Jurkat, Clone E6-1 (cell line): ENCODE results near the gene TMEM174.

Experiments
- DNase-seq: peaks from one replicate; pipeline ENCODE4 v3.0.0-alpha.2; 2011; ENCODE audit warnings: low read depth, low spot score
- H3K4me3 ChIP-seq: 2 replicates; pipeline ENCODE4 v1.5.1; 2011; ENCODE audit warnings: mild to moderate bottlenecking, low read length, control low read depth, moderate library complexity

The TMEM174 gene

DNA sequence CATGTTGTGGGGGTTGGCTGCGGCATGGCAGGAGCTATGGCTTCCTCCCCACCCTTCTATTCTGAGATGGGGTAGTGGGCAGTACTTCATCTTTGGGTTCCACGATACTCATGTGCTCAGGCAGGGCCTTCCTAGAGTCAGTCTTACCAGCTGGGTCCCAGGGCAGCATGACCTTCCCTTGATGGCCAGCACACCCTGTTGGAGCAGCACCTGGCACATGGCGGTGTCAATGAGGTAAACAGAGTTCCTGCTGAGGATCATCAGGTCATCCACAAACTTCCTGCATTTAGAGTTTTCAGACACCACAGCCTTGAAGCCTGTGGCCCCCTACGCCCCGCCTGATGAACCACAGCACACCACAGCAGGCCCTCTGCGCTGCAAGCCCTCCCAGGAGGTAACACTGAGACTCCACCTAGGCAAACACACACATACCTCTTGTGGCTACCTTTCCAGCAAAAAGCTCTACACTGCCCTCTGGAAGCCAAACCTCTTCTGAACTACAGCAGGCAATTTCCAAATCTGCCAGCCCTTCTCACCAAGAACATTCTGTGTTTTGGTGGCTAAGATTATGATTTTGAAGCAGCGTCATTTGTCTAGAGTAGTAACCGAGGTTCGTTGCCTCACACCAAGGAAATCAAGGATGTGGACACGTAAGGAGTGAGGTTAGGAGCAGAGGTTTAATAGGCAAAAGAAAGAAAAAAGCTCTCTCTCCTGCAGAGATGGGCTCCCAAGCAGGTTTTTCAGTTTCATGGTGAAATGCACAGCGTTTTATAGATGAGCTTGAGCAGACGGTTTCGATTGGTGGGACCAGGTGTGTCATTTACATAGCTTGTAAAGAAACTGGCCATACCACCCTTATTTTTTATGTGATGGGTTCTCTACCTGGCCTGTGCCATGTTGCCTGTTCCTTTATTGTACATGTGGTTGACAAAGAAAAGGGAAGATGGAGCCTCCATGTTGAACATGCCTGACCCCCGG lies 20.3 kb upstream of the TMEM174 start:
- no peak for DNase-seq
- H3K4me3 ChIP-seq = no peak overlapping the region

DNA sequence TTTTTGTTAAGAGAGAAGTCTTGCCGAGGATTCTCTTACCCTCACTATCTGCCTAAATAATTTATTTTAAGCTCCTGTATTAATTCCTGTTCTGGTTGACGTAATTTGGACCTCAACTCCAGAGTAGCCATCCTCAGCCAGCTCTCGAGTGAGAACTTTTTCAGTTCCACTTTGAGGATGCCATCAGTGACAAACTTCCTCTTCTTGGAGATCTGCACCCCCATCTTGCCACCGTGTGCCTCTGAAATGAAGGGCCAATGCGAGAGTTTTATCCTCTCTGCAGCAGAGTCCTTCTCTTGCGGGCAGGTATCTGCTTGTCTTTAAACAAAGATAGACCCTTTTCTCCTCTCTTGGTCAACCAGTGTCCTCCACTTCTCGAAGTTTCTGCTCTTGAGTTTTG lies 19.5 kb upstream of the TMEM174 start:
- H3K4me3 ChIP-seq = no peak overlapping the region
- DNase-seq = no peak

DNA sequence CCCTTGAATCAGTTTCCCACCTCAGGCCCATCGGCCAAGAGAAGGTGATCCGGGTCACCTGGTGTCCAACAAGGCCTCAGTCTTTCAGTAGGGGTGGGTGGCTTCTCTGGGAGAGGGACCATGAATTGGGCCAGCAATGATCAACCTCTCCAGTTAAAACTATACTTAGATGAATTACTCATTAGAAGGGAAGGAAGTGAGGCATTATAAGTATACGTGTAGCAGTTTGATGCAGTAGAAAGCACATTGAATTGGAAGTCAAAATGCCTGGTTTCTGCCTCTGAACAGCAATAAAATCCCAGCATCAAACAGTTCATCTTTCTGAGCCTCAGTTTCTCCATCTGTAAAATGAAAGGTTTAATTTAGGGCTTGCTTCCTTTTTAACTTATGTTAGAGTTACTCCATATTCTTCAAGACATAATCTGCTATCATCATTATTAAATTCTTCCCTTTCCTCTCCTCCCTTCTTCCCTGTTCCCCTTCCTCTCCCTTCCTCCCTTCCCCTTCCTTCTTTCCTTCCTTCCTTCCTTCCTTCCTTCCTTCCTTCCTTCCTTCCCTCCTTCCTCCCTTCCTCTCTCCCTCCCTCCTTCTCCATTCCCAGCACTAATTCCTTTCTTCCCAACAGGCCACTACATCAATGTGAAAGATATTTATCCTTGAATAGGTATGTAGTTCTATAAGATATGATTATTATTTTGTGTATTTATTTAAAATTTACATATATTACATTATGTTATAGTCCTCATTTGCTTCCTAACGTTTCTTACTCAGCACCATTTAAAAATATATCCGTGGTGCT lies 18.6 kb upstream of the TMEM174 start:
- H3K4me3 ChIP-seq = no peak overlapping the region
- no peak for DNase-seq

DNA sequence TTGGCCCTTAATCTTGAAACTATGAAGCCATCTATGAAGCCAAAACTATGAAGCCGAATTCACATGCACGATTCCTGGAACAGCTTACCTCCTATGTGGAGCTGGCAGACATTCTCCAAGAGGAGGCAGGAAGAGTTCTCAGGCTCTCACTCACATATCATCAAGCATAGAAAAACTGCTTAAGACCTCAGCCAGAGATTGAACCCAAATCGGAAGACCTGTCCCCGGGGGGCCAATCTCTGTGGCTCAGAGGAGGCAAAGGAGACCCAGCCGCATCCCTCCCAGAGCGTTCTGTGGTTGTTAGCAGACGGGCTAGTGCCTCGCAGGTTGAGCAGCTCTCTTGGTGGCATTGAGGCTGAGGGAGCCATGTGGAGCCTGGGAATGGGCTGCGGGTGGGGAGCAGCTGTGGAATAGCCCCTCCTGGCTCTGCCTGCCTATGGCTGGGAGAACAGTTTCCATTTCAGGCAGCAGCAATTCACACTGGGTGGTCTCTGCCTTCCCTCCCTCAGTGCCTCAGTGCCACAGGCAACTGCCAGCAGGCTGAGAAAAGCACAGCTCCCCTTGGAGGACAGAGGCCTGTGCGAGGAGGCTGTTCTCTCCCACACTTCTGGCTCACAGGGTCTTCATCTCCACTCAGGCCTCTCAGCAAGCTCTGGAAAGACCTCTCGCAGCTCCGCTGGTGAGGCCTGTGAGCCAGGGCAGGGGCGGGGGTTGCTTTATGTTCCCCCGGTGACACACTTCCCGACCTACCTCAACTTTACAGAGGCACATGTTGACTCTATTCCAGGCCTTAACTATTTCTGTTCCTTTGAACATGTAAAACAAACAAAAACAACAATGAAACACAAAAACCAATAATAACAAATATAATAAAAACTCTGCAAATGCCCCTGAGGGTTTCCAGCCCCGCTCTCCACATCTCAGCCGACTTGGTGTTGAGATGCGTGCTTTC lies 17.4 kb upstream of the TMEM174 start:
- no peak overlapping the region for H3K4me3 ChIP-seq
- no peak for DNase-seq

DNA sequence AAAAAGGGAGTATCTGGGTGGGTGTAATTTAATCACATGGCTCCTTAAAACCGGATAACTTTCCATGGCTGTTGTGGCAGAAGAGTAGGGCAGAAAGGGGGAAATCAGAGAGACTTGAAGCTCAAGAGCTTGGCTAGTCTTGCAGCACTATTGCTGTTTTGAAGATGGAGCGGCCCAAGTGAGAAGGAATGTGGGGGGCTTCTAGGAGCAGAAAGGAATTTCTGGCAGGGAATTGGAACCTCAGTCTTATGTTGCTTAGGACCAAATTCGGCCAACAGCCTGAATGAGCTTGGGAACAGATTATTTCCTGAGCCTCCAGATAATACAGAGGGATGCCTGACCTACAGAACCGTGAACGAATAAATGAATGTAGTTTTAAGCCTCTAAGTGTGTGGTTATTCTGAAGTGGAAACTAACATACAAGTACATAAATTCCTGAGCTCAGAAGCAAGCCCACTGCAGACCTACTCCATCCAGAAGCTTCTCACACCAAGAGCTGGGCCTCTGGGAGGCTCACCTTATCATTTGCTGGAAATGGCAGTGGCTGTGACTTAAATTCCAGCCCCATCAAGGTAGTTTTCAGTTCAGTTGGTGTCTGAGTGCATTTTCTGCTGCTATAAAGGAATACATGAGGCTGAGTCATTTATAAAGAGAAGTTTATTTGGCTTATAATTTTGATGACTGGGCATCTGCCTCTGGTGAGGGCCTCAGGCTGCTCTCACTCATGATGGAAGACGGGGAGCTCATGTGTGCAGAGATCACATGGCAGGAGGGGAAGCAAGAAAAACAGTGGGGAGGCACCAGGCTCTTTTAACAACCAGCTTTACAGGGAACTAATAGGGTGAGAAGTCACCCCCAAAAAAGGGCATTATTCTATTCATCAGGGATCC lies 15.3 kb upstream of the TMEM174 start:
- no peak overlapping the region for H3K4me3 ChIP-seq
- DNase-seq = no peak

DNA sequence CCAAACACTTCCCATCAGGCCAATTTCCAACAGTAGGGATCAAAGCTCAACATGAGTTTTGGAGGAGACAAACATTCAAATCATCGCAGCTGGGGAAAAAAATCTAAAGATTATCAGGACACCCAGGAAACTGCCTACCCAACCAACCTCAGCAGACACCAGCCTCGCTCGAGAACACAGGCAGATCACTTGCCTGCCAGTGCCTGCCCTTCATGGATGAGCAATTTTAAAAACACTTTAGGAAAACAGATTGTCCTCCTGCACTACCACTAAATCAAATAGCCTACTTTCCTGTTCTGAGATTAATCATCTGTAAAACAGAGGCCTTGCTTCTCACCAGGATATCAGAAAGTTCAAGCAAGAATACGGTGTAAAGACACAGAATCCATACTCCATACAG lies 14.7 kb upstream of the TMEM174 start:
- no peak for DNase-seq
- H3K4me3 ChIP-seq = no peak overlapping the region

DNA sequence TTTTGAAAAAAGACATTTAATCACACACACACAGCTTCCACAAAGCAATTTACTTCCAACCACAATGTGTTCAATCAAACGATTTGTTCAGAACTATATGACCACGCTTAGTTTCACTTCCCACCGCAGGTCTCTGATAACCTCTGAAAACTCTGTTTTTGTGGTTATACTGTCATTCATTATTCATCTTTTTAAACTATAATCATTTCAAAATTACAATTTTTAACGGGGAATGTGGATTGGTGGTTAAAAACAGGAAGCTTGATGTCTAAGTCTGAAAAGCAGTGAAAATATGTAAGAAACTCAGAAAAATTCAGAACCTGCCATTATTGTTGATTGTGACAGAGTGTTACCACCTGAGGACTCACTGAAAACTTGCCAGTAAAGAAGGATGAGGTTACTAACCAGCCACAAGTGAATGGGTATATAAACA lies 12.7 kb upstream of the TMEM174 start:
- no peak overlapping the region for H3K4me3 ChIP-seq
- DNase-seq = peak; percentile 92

DNA sequence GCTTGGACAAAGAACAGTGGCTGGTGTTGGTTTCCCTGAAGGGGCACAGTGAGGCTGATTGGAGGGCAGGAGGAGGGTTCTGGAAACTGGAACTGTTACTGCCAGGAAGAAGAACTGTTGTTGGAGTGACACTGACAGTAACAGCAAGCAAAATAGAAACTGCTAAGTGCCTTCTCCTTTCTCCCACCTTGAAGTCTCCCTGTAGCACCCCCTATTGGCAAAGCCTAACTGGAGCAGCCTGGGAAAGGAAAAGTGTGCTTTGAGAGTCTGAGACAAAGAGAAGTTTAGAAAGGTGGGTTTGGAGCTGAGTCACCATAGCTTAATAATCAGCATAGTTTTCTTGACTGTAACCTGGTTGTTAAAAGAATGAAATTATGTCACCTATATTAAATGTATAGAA lies 2.5 kb upstream of the TMEM174 start:
- H3K4me3 ChIP-seq = no peak overlapping the region
- peak; percentile 11 for DNase-seq

DNA sequence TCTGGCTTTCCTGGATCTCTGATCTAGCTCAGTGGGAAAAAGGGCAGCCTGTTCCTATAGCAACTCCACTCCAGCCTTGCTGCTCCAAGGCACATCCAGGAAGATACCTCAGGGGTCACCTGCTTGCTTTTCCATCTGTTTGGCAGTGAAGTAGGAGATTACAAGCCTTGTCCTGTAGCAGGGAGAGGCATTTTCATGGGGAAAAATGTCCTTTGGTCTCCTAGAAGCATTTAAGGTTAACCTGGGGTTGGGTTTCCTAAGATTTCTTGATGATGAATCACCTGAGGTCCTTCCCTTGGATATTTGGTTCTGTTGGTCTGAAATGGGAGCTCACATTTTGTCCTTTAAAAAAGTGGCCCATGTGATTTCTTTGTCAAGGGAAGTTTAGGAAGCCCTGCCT lies 1.5 kb upstream of the TMEM174 start:
- H3K4me3 ChIP-seq = no peak overlapping the region
- DNase-seq = no peak

DNA sequence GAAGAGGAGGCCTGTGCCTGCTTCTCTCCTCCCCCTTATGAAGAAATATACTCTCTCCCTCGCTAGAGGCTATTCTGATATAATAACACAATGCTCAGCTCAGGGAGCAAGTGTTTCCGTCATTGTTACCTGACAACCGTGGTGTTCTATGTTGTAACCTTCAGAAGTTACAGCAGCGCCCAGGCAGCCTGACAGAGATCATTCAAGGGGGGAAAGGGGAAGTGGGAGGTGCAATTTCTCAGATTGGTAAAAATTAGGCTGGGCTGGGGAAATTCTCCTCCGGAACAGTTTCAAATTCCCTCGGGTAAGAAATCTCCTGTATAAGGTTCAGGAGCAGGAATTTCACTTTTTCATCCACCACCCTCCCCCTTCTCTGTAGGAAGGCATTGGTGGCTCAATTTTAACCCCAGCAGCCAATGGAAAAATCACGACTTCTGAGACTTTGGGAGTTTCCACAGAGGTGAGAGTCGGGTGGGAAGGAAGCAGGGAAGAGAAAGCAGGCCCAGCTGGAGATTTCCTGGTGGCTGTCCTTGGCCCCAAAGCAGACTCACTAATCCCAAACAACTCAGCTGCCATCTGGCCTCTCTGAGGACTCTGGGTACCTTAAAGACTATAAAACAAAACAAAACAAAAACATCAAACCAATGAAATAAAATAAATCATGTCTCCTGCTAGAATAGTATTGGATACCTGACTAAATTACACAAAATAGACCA lies 1.3 kb downstream of the TMEM174 start:
- no peak for DNase-seq
- no peak overlapping the region for H3K4me3 ChIP-seq

DNA sequence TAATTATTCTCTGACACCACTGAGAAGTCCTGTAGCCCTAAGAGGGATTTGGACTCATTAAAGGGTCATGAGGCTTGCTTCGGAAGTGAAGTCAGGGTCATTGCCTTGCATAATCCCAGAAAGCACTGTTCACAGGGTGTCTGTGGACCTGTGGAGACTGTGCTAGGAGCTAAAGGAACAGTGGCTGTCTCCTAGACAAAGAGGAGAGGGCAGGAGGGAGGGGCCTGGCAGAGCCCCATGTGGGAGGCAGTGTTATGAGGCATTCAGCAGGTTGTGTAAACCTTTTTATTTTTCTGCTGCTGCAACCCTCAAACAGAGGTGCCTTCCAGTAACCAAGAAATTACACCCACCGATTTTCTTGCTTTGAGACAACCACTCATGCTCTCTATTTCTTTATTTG lies 3.3 kb downstream of the TMEM174 start:
- DNase-seq = no peak

DNA sequence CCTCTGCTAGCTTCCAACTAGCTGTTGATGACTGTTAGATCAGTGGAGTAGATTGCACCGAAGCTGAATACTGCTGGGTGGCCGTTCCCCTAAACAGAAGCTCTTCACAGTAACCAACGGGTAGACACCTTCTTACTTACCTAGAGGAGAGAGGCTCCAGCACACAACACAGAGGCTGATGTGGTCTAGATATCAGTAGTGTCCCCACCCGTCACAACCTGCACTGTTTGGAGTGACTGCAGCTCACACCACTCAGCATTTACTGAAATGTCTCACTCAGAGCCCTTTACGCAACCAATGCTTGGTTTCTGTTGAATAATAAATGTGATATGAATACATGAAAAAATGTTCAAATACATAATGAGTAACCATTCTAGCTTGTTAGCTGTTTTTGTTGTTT lies 5.3 kb downstream of the TMEM174 start:
- H3K4me3 ChIP-seq = no peak overlapping the region
- DNase-seq = no peak

More for the DNA sequence above, 3.3 kb downstream of the TMEM174 start:
- H3K4me3 ChIP-seq = no peak overlapping the region

DNA sequence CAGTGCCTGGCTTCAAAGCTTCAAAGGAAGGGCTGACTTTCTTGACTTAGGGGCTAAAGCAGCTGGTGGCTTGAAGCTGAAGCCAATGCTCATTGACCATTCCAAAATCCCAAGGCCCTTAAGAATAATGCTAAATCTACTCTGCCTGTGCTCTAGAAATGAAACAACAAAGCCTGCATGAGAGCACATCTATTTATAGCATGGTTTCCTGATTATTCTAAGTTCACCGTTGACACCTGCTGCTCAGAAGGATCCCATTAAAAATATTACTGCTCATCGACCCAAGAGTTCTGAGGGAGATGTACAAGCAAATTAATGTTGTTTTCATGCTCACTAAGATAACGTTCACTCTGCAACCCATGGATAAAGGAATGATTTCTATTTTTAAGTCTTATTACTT lies 6.7 kb downstream of the TMEM174 start:
- H3K4me3 ChIP-seq = no peak overlapping the region
- DNase-seq = no peak

DNA sequence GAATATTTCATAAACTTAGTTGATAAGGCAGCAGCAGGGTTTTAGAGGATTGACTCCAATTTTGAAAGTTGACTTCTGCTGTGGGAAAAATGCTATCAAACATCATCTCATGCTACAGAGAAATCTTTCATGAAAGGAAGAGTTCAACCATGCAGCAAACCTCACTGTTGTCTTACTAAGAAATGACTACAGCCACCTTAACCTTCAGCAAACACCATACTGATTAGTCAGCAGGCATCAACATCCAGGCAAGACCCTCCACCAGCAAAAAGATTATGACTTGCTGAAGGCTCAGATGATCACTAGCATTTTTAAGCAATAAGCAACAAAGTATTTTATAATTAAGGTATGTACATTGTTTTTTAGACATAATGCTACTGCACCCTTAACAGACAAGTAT lies 7.6 kb downstream of the TMEM174 start:
- H3K4me3 ChIP-seq = no peak overlapping the region
- DNase-seq = no peak

DNA sequence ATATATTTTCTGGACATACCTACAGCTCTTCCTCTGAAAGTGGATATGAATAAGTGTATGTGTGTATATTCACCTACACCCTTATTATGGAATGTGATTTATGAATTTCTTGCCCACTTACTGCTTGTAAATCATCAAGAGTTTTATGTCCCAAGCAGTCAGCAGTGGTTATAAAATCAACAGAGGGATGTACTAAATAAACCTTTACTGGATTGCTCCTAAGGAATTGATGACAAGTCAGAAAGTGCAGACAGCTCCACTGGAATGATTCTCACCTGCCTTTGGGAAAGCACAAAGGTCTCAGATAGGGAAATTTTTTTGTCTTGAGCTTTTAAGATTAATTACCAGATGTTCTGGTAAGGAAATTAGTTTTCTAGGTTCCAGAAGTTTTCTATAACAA lies 9.3 kb downstream of the TMEM174 start:
- H3K4me3 ChIP-seq = no peak overlapping the region
- DNase-seq = no peak

DNA sequence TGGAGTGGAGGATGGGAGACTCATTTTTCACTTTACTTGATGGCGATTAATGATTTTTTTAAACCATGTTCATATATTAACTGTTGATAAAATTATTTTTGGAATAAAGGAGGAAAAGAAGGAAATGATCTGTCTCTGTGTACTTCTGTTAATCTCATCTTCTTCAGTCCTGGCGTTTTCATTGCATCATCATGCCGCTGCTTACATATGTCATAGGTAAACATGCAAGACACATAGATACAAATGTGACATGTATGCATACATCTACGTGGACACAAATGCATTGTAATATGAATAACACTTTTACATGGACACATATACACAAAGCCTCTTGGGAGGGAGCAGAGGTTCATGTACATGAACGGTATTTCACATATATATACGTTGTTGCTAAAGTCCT lies 10.0 kb downstream of the TMEM174 start:
- no peak overlapping the region for H3K4me3 ChIP-seq
- no peak for DNase-seq

DNA sequence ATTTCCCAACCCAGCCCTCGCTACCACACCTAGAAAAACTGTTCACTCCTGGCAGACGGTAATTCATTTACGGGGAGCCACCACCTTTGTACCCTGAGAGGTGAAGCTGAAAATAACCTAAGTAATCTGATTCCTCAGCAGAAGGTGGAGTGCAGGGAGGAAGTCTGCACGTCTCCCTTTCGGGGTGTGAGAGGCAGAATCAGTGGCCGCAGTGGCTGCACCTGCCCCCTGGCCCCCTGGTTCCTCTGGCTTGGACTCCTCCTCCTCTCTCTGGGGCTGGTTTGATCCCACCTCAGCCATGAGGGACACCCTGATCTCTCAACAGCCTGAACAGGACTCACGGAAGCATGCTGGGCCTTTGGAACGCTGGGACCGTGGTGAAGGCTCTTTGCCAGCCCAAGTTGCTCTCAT lies 10.5 kb downstream of the TMEM174 start:
- no peak overlapping the region for H3K4me3 ChIP-seq
- DNase-seq = no peak

DNA sequence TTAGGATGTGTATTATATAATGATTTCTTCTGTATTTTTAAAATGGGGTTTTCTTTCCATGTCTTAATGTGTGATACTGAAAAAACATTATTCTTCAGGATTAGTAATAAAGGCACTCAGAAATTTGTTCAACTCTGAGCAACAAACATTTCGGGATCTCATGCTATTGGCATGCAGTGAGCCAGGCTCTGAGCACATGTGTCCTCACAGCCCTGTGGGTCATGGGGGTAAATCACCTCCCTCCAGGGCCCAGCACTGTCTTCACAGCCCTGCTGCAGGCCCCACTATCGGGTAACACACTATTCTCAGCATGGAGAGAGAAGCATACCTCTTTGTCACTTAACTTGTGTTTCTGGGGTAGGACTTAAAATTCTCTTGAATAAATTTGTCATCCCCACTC lies 14.0 kb downstream of the TMEM174 start:
- H3K4me3 ChIP-seq = no peak overlapping the region
- DNase-seq = no peak
